Activated T-cell treated with anti-CD3 and anti-CD28 coated beads for 24 hours (primary cell): ENCODE measurements around the gene FOXN3.

Experiments used
- DNase-seq: peaks from one replicate; pipeline ENCODE4 v3.0.0-alpha.2; 2020; ENCODE audit warnings: low read depth

The FOXN3 gene

DNA sequence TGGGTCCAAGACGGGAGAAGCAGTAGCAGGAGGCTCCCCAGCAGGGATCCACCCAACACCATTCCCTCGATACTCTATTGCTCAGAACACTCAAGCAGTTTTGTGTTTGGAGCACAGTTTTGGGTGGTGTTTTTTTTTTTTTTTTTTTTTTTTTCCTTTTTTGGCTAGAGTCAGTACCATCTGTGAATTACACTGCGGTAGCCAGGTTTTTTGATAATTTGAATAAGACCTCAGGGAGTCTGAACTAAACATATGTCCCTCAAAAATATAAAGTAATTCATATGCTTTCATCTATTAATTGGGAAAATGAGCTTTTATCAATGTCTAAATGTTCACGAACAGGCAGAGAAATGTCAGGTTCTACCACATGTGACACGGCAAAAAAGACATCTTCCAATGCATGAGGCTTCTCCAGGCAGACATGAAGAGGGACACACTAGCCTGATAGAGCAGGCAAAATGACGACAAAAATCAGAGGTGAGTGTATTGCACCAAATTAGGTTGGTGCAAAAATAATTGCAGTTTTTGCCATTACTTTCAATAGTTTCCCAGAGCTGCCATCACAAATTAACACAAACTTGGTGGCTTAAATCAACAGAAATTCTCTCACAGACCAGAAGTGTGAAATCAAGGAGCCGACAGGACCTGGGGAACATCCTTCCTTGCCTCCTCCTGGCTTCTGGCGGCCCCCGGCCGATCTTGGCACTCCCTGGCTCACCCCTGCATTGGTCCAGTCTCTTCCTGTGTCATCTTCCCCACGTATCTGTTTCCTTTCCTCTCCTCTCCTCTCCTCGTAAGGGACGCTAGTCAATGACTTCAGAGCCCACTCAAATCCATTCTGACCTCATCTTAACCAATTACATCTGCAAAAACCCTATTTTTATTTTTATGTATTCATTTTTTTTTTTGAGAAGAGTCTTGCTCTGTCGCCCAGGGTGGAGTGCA lies 33.9 kb downstream of the FOXN3 start:
- DNase-seq: no peak

DNA sequence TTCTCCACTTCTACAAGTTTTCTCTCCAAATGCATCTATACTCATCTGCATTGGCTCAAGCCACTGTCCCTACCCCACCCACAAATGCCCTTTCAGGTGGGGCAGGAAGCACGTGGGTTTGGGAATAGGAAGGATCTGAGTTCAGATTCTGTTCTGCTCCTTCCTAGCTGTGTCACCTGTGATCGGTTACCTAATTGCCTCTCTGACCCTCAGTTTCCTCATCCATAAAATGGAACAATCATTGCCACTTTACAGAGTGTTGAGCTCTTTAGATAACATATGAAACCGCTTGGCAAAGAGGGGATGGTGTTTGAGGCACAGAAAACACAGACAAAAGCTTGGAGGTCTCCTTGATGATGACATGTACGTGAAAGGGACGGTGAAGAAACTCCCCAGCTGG lies 34.5 kb downstream of the FOXN3 start:
- no peak for DNase-seq

DNA sequence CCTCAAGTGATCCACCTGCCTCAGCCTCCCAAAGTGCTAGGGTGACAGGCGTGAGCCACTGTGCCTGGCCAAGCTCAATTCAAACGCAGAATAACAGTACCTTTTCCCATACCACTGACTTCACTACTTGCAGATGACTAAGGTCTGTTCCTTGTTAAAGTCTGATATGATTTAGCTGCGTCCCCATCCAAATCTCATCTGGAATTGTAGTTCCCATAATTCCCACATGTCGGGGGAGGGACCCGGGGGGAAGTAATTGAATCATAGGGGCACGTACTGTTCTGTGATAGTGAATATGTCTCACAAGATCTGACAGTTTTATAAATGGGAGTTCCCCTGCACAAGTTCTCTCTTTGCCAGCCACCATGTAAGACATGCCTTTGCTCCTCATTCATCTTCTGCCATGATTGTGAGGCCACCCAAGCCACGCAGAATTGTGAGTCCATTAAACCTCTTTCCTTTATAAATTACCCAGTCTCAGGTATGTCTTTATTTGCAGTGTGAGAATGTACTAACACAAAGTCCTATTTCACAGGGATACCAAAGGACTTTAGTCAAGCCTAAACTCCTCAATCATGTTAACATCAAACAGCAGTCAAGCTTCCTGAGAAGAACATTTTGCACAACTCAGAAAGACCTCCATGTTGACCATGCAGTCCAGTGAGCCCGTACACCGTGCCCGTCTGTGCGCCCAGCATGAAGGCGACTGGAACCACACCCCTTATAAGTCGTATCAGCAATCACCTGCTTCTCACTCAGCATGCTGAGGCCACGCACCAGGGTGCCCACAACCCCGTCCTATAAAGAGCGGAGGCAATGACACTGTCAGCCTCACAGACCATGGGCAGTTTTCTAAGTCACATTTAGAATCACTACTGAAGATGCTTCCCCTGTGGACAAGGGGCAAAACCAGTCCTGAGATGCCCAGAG lies 36.9 kb downstream of the FOXN3 start:
- no peak for DNase-seq

DNA sequence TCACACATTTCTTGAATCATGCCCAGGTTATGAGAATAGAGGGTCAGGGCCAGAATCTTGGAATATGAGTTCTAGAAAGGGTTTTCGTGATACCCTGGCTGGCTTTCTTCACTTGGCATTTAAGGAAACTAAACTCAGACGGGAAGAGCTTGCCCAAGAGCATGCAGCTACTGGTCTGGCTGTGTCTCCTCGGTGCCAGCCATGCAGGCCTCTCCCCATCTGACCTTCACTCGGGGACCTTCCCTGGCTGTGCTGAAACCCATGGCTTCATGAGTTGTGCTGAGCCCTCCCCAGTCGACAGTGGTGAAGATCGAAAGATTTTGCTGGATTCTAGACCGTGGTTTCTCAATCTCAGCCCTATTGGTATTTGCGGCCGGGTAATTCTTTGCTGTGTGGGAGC lies 38.0 kb downstream of the FOXN3 start:
- no peak for DNase-seq

DNA sequence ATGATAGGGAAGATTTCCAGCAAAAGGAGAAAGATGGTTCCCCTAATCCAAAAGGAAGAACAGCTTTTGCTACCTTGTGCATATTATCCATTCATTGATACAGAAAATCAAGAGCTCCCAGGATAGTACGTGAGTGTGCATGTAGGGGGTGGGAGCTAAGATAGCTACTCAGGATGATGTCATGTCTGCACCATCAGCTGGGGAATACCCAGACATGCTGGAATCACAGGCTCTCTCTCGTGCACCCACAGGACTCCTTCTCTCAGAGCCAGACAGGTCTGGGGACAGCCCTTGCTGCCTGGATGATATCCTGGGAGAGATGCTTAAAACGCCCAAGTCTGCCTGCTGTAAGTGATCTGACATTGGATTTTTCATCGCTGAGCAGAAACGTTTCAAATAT lies 38.9 kb downstream of the FOXN3 start:
- peak; percentile 16 for DNase-seq

DNA sequence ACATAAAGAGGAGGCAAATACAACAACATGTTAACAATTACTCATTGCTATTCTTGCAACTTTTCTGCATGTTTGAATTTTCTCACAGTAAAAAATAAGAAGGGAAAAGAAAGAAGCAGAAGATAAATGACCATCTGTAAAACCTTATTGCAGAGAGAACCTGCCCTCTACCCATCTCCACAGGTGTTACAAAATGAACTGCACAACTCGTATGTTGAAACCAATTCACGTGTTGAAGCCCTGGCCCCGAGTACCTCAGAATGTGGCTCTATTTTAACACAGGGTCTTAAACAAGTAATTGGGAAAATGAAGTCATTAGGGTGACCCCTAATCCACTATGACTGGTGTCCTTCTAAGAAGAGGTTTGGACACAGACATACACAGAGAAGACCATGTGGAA lies 39.5 kb downstream of the FOXN3 start:
- no peak for DNase-seq

DNA sequence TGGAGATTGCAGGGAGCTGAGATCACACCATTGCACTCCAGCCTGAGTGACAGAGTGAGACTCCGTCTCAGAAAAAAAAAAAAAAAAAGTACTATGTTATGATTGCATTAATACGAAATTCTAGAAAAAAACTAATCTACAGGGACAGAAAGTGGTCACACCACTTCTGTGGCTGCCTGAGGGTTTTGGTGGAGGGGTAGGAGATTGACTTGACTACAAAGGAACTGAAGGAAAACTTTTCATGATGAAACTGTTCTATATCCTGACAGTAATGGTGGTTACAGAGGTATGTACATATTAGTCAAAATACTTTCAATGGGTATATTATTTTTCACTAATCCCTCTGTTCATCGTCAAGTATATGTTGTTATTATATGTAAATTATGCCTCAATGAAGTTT lies 42.1 kb downstream of the FOXN3 start:
- DNase-seq: no peak

DNA sequence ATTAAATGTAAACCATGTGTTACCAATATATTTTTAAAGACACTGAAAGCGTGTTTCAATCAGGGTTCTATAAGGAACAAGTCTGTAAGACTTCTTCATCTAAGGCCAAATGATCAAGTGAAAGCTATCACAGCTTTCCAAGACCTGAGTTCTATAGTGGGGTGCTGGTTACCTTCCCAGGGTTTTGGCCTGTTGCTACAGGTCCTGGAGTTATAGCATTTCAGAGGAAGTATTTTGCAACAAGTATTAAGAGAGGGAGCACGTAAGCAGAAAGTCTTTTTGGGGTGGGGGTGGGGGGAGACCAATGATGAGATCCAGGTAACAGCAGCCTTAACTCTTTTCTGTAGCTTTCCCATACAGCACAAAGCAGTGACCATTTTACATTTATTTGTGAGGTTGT lies 43.8 kb downstream of the FOXN3 start:
- no peak for DNase-seq

DNA sequence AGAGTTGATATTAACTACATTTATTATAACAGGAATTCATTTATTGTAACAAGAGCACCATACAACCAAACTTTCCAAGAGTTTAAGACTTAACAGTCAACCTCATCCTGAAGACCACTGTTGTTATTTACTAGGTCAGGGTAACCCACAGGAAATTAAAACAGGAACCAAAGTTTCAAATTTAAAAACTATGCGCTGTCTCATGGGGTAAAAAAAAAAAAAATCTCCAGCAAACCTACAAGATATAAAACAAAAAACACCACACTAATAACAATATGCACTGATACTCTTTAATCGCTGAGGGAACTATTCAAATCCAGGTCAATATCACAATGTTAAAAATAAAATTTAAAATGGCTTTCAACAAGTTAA lies 44.5 kb downstream of the FOXN3 start:
- DNase-seq: no peak

DNA sequence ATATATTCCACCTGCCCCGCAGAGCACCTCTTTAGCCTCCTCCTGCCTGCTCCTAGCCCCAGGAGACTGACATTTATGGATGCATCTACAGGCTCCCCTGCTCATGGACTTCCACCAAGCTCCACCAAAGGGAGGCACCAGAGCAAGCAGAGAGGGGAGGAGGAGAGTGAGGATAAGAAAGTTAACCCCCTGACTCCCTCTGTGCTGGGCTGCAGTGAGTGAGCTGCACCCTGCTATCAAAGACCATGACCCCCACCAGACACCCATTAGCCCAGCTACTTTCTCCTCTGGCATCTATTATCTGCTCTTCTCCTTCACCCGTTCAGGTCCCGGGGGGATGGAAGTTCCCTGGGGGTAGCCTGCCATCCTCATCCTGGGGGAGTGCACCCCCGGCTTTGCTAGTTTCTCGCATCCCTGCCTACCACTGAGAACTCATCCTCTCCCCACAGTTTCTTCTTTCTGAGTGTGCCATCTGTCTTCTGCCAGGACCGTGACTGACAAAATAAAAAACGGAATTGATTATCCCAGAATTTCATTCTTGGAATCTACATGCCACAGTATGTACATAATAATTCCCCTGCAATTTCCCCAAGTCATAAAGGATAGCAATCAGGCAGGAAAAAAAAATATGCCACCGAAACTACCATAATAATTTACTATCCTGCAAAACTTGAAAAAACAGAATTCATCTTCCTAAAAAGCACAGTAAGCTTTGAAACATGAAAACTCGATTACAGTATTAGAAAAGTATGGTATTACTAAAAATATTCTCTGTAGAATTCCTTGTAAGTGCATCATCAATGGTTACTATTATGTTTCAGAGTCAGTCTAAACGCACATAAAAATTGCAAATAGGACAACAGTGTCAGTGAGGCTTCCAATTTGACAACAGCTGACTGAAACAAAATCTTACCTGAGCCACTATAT lies 45.2 kb downstream of the FOXN3 start:
- DNase-seq: no peak

DNA sequence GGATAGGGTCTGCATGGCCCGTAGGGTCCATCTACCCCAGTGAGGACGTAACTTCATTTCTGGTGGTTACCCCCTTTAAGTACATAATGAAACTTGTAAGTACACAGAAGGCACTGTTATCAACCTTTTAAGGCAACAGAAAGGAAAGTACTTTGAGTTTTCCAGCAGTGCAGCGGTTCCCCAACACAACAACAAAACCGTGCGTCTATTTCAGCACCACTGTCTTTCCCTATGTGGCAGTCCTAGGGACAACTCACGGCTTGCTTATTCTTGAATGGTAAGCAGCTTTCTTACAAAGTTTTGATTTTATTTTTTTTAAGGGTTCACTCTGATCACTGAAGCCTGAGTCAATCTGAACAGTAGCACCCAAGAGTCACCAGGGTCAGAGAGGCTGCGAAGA lies 46.3 kb downstream of the FOXN3 start:
- no peak for DNase-seq

DNA sequence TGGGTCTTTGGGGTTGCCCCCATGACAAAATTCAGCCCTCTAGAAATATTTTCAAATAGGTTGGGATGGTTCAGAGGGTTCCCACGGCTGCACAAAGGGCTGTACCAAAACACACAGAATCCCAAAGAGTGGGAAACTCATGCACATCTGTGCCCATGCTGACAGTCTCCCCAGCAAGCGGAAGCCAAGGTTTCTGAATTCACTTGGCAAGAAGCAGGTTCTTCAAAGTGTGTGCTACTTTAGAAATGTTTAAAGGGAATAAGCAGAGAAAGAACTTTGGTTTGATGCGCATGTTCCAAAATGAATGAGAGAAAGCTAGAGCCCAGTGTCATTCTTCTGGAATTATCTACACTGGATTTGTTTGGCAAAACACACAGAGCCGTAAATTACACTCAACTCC lies 46.7 kb downstream of the FOXN3 start:
- no peak for DNase-seq

DNA sequence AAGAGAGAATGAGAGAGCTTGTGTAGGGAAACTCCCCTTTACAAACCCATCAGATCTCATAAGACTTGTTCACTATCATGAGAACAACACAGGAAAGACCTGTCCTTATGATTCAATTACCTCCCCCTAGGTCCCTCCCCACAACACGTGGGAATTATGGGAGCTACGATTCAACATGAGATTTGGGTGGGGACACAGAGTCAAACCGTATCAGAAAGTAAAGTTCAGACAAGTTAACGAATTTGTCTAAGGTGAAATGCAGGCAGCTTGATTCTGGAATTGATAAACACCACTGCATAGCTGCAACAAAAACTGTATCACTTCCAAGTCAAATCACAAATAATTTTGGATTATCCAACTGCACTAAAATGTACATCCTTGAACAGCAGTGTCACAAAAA lies 47.4 kb downstream of the FOXN3 start:
- no peak for DNase-seq

DNA sequence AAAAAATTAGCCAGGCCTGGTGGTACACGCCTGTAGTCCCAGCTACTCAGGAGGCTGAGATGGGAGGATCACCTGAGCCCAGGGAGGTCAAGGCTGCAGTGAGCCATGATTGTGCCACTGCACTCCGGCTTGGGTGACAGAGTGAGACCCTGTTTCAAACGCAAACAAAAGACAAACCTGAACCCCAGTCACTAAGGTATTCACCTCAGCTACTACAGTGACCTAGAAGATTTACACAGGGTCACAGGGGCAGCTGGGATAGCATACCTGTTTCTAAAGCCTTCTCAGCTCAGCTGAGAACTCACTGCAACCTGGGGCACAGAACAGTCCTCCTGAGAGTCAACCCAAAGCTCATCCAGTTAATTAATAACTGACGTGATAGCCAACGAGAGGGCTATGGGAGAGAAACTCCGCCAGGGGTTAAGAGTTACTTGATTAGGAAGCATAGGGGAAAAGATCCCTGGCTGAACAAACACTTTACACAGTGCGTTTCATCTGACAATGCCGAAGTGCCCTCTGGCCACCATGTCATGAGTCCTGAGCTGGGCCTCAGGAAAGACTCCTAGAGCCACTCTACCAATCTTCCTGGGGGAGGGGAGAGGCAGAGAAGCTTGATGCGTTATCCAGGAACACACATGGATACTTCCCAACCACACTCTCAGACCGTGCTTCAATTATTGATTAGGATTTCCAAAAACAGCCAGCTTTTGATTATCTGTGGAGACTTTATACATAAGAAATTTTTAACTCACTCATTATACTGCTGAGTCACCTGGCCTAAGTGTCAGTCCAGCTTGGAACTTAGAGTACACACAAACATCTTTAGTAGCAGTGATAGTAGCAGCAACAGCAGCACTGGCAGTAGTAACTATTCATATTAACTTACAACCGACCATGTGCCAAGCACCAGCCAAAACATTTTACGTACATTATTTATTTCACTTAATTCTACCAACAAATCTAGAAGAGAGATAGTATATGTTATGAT lies 48.2 kb downstream of the FOXN3 start:
- no peak for DNase-seq

DNA sequence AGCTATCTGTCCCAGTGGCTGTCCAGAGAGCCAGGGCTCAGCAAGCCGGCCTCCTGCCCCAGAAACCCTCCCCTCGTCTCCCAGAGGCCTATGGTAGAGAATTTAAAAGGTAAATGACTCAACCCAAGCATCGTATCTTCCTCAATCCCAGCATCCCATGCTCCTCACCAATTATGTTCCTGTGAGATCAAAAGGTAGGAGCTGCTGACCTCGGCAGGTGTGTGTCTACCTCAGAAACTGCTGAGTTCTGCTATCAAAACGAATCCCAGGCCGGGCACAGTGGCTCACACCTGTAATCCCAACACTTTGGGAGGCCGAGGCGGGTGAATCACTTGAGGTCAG lies 49.3 kb downstream of the FOXN3 start:
- DNase-seq: no peak

DNA sequence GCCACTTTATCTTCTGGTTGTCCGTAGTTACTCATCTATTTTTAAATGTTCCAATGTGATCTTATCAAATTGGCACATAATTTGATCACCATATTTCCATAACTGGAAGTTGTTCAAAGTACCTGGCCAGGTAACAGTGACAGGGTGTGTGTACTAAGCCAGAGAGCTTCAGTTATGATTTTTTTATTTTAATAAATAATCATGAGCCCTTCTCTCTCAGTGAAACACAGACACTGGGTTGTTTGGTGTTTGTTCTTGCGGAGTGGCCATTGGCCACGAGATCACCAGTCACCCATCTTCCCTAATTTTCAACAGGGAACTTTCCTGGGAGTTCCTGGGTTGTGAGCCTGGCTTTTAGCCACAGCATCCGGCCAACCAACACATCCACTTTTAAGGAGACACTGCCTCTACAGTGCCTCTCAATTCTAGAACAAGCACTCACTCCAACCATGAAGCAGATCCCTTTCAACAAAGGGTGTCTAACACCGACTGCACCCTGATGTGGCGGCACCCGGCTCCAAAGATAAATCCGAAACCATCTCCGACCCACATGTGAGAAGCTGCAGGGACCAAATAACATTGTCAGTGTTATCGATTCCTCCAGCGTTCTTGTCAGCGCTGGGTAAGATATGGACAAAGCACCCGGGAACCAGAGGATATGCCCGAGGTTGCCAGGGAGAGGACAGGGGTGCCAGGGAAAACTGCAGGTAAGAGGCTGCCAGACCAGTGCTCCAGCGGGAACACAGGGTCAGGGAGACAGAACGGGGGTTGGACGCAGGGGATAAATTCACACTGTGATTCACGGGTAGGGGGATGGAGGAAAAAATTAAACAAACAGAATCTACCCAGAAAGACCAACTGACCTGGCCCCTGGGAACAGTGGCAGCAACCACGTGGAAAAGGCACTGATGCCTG lies 49.9 kb downstream of the FOXN3 start:
- no peak for DNase-seq

DNA sequence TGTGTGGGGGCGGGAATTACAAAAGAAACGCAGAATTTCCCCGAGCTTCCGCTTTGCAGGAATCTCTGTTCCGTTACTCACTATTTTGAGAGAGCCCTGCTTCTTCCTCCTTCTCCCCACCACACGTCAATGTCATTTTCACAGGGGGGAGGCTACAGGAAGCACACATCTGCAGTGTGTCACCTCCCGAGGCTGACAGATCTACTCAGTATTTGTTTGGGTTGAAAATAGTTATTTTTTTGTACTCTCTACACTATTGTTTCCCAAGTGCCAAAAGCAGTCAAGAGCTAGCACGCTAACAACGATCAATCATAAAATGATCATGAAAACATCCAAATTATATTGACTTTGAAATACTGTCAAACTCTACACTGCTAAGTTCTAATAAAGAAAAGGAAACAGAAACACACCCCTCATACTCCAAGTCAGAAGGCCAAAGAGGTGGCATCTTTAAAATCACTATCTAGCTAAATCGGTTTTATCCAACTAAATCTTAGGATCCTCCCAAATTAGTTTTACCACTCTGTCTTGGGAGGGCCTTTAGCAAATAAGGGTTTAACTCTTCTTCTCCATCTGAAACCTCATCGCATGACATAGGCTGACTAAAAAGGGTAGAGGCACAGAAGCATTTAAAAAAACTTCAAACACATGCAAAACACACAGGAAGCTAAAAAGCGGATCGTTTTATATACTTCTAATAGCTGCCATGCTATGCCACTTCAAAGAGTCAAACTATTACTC lies 51.8 kb downstream of the FOXN3 start:
- DNase-seq: peak; percentile 54

DNA sequence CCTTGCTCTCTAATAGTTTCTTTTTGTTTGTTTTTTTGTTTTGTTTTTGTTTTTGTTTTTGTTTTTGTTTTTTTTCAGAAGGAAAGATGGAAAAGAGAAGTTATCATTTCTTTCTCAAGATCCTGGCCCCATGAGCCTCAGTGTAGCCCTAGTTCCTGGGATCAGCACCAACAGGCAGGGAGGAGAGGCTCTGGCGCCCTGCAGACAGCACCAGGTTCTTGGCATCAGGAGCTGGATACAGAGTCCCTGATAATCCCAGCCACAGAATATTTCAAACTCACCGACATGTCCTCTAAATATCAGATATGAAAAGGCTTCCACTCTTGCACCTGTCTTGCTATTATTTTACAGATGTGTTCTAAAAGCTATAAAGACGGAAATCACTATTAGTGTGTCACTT lies 52.7 kb downstream of the FOXN3 start:
- DNase-seq: no peak

DNA sequence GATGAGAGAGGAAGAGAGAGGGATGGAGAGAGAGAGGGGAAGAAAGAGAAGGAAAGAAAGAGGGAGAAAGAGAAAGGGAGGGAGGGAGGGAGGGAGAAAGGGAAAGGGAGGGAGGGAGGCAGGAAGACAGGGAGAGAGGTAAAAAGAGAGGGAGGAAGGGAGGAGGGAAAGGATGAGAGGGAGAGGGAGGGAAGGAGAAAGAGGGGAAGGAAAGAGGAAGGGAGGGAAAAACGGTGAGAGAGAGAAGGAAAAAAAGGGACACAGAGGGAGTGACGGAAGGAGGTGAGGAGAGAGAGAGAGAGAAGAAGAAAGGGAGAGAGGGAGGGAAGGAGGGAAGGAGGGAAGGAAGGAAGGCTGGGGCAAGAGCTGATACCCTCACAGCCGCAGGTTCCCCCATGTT lies 56.8 kb downstream of the FOXN3 start:
- DNase-seq: no peak
